ENCODE data around the gene DNAJC4. TPM values are rescaled to one million over a fixed set of nuclear protein-coding genes. Genes with fewer than 3 reads are reported as not detected.

DNAJC4 gene
- polyA plus RNA-seq, 2 of the 4 experiments (the other 2 are of a cell fraction): 9.8 to 16.2 TPM

DNA sequence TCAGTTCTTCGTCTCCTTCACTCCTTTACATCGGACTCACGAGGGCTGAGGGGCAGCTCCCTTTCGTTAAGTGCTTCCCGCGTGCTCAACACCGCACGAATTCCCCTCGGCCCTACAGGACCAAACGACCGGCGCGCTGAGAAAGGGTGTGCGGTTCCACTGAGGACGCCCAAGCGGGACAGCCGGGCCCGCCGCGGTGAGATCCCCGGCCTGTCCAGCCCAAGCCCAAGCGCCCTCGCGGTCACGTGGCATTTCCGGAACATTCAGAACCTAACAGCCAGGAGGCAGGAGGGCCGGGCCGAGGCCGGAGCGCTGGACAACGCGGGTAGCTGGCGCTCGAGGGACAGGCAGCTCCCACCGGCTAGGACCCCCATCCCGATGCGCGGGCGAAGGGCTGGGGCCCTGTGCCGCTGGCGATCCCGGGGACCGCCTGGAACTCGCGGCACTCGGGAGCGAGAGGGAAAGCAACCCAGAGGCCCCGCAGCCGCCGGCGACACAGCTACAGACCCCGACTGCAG lies 45.1 kb upstream of the DNAJC4 start (continued):
- TF ChIP-seq BHLHE40 (IDR thresholded peaks at IDR 0.05; ENCODE audit: low read depth, low read length) (no peak), POLR2AphosphoS2 (conservative IDR thresholded peaks at IDR 0.05; ENCODE audit: low read length) (no peak), RNF2 (IDR thresholded peaks at IDR 0.05; ENCODE audit: borderline replicate concordance, low read depth) (peak; percentile 88; the same call in 1 of the 2 replicates), HOXA7 (CRISPR knock-in tag; IDR thresholded peaks at IDR 0.05) (no peak), ZSCAN20 (CRISPR knock-in tag; IDR thresholded peaks at IDR 0.05) (no peak), REST (IDR thresholded peaks at IDR 0.05) (no peak), EHMT2 (IDR thresholded peaks at IDR 0.05; ENCODE audit: low read depth) (no peak), MYC (IDR thresholded peaks at IDR 0.05; ENCODE audit: borderline replicate concordance, low read length) (peak; percentile 61; the same call in 1 of the 2 replicates), CBX8 (IDR thresholded peaks at IDR 0.05) (no peak), CHD4 (IDR thresholded peaks at IDR 0.05; ENCODE audit: borderline replicate concordance) (no peak), RARB (CRISPR knock-in tag; IDR thresholded peaks at IDR 0.05) (0 out of 2 replicates have a peak, but pooled peaks have one; percentile 51), RAD21 (conservative IDR thresholded peaks at IDR 0.05 in 1 of 2, IDR thresholded peaks at IDR 0.05 in 1 of 2) (no peak), CBX2 (IDR thresholded peaks at IDR 0.05; ENCODE audit: borderline replicate concordance, low read depth) (no peak), GATA3 (IDR thresholded peaks at IDR 0.05; ENCODE audit: borderline replicate concordance) (no peak), PHF8 (IDR thresholded peaks at IDR 0.05; ENCODE audit: borderline replicate concordance, low read depth) (peak; percentile 97), RCOR1 (IDR thresholded peaks at IDR 0.05; ENCODE audit: low read depth, low read length) (no peak), NFE2L2 (conservative IDR thresholded peaks at IDR 0.05; ENCODE audit: low read length) (no peak), KDM5A (IDR thresholded peaks at IDR 0.05) (no peak), NR3C1 (IDR thresholded peaks at IDR 0.05) (no peak), FOSL2 (IDR thresholded peaks at IDR 0.05) (no peak), FOSL2 (CRISPR knock-in tag; IDR thresholded peaks at IDR 0.05) (no peak), EHF (CRISPR knock-in tag; IDR thresholded peaks at IDR 0.05) (peak; percentile 75; the same call in 1 of the 2 replicates), PBX3 (IDR thresholded peaks at IDR 0.05) (no peak), JUN (IDR thresholded peaks at IDR 0.05) (peak; percentile 92 to 96), CHD2 (IDR thresholded peaks at IDR 0.05; ENCODE audit: low read length, partially characterized antibody) (no peak), MAZ (IDR thresholded peaks at IDR 0.05; ENCODE audit: borderline replicate concordance, low read depth, low read length) (no peak), HEYL (CRISPR knock-in tag; IDR thresholded peaks at IDR 0.05) (no peak), ATOH8 (CRISPR knock-in tag; IDR thresholded peaks at IDR 0.05; ENCODE audit: low read depth) (peak; percentile 76; the same call in 1 of the 2 replicates), SREBF2 (IDR thresholded peaks at IDR 0.05) (no peak)
- TF ChIP-seq, protein P1, sequence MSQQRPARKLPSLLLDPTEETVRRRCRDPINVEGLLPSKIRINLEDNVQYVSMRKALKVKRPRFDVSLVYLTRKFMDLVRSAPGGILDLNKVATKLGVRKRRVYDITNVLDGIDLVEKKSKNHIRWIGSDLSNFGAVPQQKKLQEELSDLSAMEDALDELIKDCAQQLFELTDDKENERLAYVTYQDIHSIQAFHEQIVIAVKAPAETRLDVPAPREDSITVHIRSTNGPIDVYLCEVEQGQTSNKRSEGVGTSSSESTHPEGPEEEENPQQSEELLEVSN (IDR thresholded peaks at IDR 0.05; ENCODE audit: borderline replicate concordance, low read depth): peak; percentile 98
- TF ChIP-seq, protein P2, sequence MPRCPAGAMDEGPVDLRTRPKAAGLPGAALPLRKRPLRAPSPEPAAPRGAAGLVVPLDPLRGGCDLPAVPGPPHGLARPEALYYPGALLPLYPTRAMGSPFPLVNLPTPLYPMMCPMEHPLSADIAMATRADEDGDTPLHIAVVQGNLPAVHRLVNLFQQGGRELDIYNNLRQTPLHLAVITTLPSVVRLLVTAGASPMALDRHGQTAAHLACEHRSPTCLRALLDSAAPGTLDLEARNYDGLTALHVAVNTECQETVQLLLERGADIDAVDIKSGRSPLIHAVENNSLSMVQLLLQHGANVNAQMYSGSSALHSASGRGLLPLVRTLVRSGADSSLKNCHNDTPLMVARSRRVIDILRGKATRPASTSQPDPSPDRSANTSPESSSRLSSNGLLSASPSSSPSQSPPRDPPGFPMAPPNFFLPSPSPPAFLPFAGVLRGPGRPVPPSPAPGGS (IDR thresholded peaks at IDR 0.05): peak; percentile 98

All from A549 (cell line).